Brain microvascular endothelial cell (primary cell): Measurements from ENCODE around the gene LMNB1.

Experiments
- DNase-seq: peaks from one replicate; pipeline ENCODE4 v3.0.0-alpha.2; 2020
- H3K27ac ChIP-seq: fragments of 250-450 bp; sonication (Bioruptor Pico); 2 replicates; pipeline ENCODE4 v1.5.1; 2020; ENCODE audit warnings: mild to moderate bottlenecking, moderate library complexity
- H3K27me3 ChIP-seq: fragments of 250-450 bp; sonication (Bioruptor Pico); replicated peaks from 2 replicates; pipeline ENCODE4 v1.5.1; 2020; ENCODE audit warnings: mild to moderate bottlenecking
- H3K36me3 ChIP-seq: fragments of 250-450 bp; sonication (Bioruptor Pico); replicated peaks from 2 replicates; pipeline ENCODE4 v1.5.1; 2020; ENCODE audit warnings: mild to moderate bottlenecking
- H3K4me3 ChIP-seq: 2 replicates; pipeline ENCODE4 v1.5.1; 2011; ENCODE audit warnings: low read depth, mild to moderate bottlenecking, control low read depth, low read length, moderate library complexity
- CTCF ChIP-seq: IDR thresholded peaks from 2 replicates; pipeline ENCODE4 v1.5.1; 2011; ENCODE audit warnings: low read depth, mild to moderate bottlenecking, moderate library complexity, low read length, control low read depth, inconsistent platforms; ENCODE audit errors: missing control alignments
- in situ Hi-C: cut with HindIII; loops from 2 replicates; pipeline ENCODE4 v1.10.0; 2017; ENCODE audit warnings: low sequenced_read_pairs, low pct_ligation_motif_present

LMNB1 gene

GRCh38 chr5:126814721-126815404 lies 37.9 kb downstream of the LMNB1 start:
- H3K4me3 ChIP-seq, result no peak overlapping the region
- H3K27ac ChIP-seq, result peak overlapping the region; percentile 24
- no peaks in the 10 kb centered on the region for H3K27me3 ChIP-seq
- no peak for DNase-seq
- no peak for TF ChIP-seq CTCF
- in situ Hi-C loops, result no loop called here
- H3K36me3 ChIP-seq, result no peaks in the 10 kb centered on the region

GRCh38 chr5:126816649-126817048 lies 39.7 kb downstream of the LMNB1 start:
- Histone ChIP-seq H3K27ac (no peak overlapping the region), H3K36me3 (no peaks in the 10 kb centered on the region), H3K4me3 (no peak overlapping the region), H3K27me3 (no peaks in the 10 kb centered on the region)
- in situ Hi-C loops, result no loop called here
- TF ChIP-seq CTCF, result no peak
- no peak for DNase-seq

DNA sequence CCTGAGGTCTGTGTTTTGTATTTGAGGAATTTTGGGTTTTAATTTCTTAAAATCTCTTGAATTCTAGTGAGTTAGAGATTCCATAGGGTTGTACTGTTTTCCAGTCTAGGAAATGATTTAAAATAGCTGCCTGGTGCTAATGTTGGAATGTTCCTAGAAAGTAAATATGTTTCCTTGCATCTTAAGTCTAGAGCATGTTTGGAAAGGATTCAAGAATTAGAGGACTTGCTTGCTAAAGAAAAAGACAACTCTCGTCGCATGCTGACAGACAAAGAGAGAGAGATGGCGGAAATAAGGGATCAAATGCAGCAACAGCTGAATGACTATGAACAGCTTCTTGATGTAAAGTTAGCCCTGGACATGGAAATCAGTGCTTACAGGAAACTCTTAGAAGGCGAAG lies 41.8 kb downstream of the LMNB1 start:
- no peak overlapping the region for H3K27ac ChIP-seq
- H3K4me3 ChIP-seq, result no peak overlapping the region
- DNase-seq, result no peak
- H3K36me3 ChIP-seq, result no peaks in the 10 kb centered on the region
- no peak for TF ChIP-seq CTCF
- no peaks in the 10 kb centered on the region for H3K27me3 ChIP-seq
- in situ Hi-C loops, result no loop called here

DNA sequence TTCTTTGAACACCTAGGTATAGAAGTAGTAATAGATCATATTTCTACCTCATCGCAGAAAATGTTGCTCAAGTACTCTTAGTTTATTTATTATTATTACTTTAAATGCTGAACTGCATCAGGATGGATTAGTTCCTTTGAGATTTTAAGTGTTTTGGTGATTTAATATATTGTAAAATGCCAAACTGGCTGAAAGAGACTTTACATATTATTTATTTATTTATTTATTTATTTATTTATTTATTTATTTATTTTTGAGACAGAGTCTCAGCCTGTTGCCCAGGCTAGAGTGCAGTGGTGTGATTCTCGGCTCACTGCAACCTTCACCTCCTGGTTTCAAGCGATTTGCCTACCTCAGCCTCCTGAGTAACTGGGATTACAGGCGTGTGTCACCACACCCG lies 42.3 kb downstream of the LMNB1 start:
- Histone ChIP-seq H3K27ac (no peak overlapping the region), H3K36me3 (no peaks in the 10 kb centered on the region), H3K27me3 (no peaks in the 10 kb centered on the region), H3K4me3 (no peak overlapping the region)
- no peak for DNase-seq
- in situ Hi-C loops, result no loop called here
- no peak for TF ChIP-seq CTCF

GRCh38 chr5:126826619-126827215 lies 49.8 kb downstream of the LMNB1 start:
- Histone ChIP-seq H3K27me3 (no peaks in the 10 kb centered on the region), H3K36me3 (peaks cover 2% of the 10 kb centered on the region), H3K4me3 (no peak overlapping the region), H3K27ac (no peak overlapping the region)
- no peak for DNase-seq
- in situ Hi-C loops, result no loop called here
- no peak for TF ChIP-seq CTCF

GRCh38 chr5:126829098-126829497 lies 52.2 kb downstream of the LMNB1 start:
- Histone ChIP-seq H3K36me3 (peaks cover 2% of the 10 kb centered on the region), H3K27me3 (no peaks in the 10 kb centered on the region), H3K4me3 (no peak overlapping the region), H3K27ac (no peak overlapping the region)
- in situ Hi-C loops, result no loop called here
- no peak for TF ChIP-seq CTCF
- DNase-seq, result no peak
